Fibroblast of the conjunctiva (primary cell): ENCODE results near the gene ABAT.

Source experiments
- DNase-seq: peaks from one replicate; pipeline ENCODE4 v3.0.0-alpha.2; 2010; ENCODE audit warnings: low read depth

Gene ABAT

GRCh38 chr16:8717892-8718415 is 43.5 kb downstream of the ABAT start:
- DNase-seq: no peak

- DNase-seq: no peak
Observed at GRCh38 chr16:8718851-8719680, 44.6 kb downstream of the ABAT start.

GRCh38 chr16:8720080-8720966 is 45.9 kb downstream of the ABAT start:
- no peak for DNase-seq

DNA sequence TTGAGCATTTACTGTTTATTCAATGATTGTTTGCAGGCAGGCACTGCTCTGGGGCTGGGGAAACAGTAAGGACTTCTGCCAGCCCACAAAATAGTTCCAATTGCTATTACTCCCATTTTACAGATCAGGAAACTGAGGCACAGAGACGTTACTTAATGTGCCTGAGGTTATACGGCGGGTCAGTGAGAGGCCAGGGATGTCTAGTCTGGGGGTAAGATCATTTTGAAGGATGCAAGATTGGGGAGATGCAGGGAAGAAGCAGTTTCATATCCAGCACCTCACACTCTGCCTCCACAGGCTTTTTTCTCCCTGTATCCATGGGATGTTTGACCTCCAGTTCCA is 46.5 kb downstream of the ABAT start:
- DNase-seq: no peak

DNA sequence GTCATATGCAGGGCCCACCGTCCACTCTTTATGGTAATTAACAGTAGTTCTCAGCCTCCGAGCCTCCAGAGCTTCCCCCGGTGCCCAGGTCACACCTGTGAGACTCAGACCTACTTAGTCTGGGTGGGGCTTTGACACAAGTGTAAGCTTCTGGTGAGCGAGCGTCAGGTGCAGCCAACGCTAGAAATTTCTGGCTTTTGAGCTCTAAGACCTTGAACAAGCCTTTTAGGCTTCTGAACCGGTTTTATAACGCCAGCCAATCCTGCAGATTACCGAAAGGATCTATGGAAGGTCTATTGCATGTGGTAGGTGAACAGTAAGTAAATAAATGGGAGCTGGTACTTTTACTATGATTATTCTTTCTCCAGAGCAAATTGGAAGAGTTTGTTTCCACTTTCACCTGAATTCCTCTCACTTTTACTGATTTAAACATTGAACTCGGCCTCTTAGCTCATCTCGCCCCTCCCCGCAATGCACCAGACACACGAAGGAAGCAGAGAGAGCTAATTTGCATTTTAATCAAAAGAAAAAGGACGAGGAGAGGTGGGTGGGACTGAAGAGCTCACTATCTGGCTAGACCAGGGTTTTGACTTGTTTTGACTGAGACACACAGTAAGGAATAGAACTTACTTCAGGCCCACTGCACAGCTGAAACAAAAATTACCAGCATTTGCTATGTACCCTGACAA is 47.1 kb downstream of the ABAT start:
- DNase-seq: no peak

- DNase-seq: no peak
Observed at GRCh38 chr16:8722025-8722348, 47.6 kb downstream of the ABAT start.

- DNase-seq: no peak
Observed at GRCh38 chr16:8725513-8726178, 51.2 kb downstream of the ABAT start.

DNA sequence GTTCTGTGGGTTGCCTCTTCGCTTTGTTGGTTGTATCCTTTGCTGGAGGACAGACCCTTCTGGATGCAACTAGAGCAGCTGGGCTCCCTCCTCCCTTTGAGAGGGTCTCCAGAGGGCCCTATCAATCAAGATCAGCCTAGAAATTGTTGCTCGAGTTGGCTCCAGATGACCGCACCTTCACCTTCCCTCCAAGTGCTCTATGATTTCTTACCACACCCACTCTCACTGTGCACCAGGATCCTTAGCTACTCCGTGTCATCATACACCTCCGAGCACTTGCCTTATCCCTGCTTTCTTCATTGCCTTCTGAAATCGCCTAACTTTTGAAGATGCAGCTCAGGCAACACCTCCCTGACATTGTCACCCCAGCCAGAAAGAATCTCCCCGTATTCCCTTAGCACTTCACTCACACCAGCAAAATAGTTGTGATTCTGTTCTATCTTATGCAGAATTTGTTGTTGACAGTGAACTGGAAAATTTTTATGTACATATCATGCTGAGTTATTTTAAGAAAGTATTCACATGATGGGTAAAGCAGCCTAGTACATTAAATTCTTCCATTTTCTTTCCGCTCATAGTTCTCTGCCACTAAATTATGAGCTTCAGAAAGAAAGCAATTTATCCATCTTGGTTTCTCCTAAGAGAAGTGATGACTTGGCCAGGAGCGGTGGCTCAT is 52.9 kb downstream of the ABAT start:
- DNase-seq: no peak

- no peak for DNase-seq
Observed at GRCh38 chr16:8727857-8728618, 53.6 kb downstream of the ABAT start.

- DNase-seq: no peak
Observed at GRCh38 chr16:8729779-8730334, 55.4 kb downstream of the ABAT start.

DNA sequence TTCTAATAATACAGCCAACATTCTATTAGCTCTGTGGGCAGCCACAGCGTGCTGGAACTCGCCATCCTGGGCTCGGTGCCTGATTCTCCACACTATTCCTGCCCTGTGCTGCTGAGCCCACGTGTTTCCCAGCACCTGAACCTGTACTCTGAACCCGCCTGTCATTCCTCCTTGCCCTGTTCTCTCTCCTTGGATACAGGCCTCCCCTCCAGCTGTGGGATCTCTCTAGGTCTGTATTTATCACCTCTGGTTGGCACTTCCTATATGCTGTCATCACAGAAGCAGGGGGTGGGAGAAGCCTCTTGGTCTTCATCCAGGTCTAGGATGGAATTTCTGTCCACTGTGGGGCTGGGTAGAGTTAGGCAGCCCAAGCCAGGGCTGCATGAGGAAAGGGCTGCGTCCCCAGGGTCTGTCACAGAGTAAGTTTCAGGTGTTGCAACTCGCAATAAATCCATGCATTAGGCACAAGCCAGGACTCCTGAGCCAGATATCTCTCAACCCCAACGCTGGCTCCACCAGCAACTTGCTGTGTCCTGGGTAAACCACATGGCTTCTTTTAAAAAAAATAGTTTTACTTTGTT is 56.0 kb downstream of the ABAT start:
- no peak for DNase-seq

DNA sequence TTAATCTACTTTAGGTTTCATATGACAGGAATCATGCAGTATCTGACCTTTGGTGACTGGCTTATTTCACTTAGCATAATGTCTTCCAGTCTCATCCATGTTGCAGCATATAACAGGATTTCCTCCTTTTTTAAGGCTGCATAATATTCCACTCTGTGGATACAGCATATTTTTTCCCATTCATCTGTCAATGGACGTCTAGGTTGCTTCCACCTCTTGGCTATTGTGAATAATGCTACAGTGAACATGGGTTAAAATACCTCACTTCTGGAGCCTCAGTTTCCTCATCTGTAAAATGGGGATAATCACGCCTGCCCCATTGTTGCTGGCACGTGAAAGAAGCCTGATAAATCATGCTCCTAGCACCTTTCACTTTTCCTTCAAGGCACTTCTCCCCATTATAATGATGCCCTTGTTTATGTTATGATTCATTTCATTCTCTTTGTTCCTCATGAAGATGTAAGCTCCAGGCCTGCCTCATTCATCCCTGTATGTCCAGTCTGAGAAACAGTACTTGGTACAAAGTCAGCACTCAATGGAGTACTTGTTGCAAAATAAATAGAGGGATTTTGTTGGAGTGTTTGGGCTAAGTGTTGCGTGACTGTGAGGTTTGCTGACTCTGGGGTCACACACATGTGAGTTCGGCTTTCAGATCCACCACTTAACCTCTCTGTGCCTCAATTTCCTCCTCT is 59.6 kb downstream of the ABAT start:
- DNase-seq: no peak

DNA sequence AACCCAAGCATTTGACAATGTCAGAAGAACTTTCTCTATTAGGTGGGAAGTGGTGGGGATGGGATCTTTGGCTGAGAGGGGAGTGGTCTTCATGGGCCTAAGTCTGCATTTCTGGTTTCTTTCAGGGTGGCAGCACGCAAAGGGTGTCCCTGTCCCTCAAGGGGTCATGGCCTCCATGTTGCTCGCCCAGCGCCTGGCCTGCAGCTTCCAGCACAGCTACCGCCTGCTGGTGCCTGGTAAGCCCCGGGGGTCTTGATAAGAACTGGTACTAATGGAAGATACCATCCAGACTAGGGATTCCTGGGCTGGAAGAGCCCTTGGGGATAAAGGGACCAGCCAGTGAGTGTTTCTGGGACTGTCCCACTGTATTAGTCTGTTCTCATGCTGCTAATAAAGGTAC is 61.2 kb downstream of the ABAT start:
- no peak for DNase-seq

GRCh38 chr16:8736123-8736668 is 61.8 kb downstream of the ABAT start:
- no peak for DNase-seq

GRCh38 chr16:8739151-8739550 is 64.7 kb downstream of the ABAT start:
- no peak for DNase-seq

GRCh38 chr16:8739989-8740704 is 65.7 kb downstream of the ABAT start:
- no peak for DNase-seq

GRCh38 chr16:8740775-8741355 is 66.4 kb downstream of the ABAT start:
- DNase-seq: no peak

DNA sequence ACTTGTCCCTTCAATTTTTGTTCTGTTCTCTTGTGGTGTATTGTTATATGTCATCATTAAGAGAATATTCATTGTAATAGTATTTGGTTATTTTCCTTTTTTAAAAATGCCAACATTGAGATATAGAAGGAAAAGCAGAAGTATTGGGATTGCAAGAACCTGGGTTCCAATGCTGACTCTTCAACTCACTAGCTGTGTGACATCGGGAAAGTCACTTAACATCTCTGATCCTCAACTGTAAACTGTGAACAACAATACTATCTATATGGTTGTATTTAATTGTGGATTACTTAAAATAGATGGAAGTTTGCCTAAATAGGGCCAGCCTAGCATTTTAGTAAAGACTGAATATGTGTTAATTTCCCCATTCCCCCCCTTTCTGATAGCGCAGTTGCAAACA is 67.2 kb downstream of the ABAT start:
- no peak for DNase-seq
